ENCODE measurements around the gene AKT3. TPM values are rescaled to one million over a fixed set of nuclear protein-coding genes. Genes with fewer than 3 reads are reported as not detected.

Gene AKT3
- total and polyA plus RNA-seq, 4 donors: 7.1 to 53.1 (median 23.8) TPM

- TF ChIP-seq, protein P1, sequence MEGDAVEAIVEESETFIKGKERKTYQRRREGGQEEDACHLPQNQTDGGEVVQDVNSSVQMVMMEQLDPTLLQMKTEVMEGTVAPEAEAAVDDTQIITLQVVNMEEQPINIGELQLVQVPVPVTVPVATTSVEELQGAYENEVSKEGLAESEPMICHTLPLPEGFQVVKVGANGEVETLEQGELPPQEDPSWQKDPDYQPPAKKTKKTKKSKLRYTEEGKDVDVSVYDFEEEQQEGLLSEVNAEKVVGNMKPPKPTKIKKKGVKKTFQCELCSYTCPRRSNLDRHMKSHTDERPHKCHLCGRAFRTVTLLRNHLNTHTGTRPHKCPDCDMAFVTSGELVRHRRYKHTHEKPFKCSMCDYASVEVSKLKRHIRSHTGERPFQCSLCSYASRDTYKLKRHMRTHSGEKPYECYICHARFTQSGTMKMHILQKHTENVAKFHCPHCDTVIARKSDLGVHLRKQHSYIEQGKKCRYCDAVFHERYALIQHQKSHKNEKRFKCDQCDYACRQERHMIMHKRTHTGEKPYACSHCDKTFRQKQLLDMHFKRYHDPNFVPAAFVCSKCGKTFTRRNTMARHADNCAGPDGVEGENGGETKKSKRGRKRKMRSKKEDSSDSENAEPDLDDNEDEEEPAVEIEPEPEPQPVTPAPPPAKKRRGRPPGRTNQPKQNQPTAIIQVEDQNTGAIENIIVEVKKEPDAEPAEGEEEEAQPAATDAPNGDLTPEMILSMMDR (IDR thresholded peaks at IDR 0.05; ENCODE audit: control extremely low read depth, extremely low read depth): no peak
- H3K9ac ChIP-seq (ENCODE audit: insufficient read depth in 1 of 2, low read length in 2 of 2): no peak overlapping the region
- H3K4me1 ChIP-seq (ENCODE audit: control insufficient read depth in 5 of 5, insufficient read depth in 5 of 5, low read length in 5 of 5): peaks cover 0 to 9% (median 0%) of the 10 kb centered on the region in 5 donors
- WGBS, 2 donors: 93 to 96% methylated on average over 2 of the region's 2 CpGs
- H3K4me3 ChIP-seq: no peak overlapping the region
- H3K27me3 ChIP-seq (ENCODE audit: control insufficient read depth in 3 of 3, insufficient read depth in 3 of 3, low read length in 2 of 3): no peaks in the 10 kb centered on the region
- H3K9me3 ChIP-seq (ENCODE audit: control insufficient read depth in 4 of 4, insufficient read depth in 3 of 4, low read length in 3 of 4): no peaks in the 10 kb centered on the region
- no peak for ATAC-seq (ENCODE audit: insufficient read depth, low FRiP score)
- no peaks in the 10 kb centered on the region for H3K36me3 ChIP-seq (ENCODE audit: control insufficient read depth in 4 of 4, insufficient read depth in 4 of 4, low read length in 4 of 4)
- H3K27ac ChIP-seq (ENCODE audit: low read depth in 1 of 2, low read length in 1 of 2): no peak overlapping the region
- no peak for DNase-seq
Observed at GRCh38 chr1:243798726-243799125, 51.3 kb downstream of the AKT3 start.

GRCh38 chr1:243796016-243796415, 54.0 kb downstream of the AKT3 start:
- H3K9ac ChIP-seq (ENCODE audit: insufficient read depth in 1 of 2, low read length in 2 of 2): no peak overlapping the region
- H3K4me3 ChIP-seq: no peak overlapping the region
- TF ChIP-seq, protein P1 (IDR thresholded peaks at IDR 0.05; ENCODE audit: control extremely low read depth, extremely low read depth): no peak
- no peaks in the 10 kb centered on the region for H3K9me3 ChIP-seq (ENCODE audit: control insufficient read depth in 4 of 4, insufficient read depth in 3 of 4, low read length in 3 of 4)
- WGBS, 2 donors: 93 to 95% methylated on average over 2 of the region's 2 CpGs
- no peaks in the 10 kb centered on the region for H3K27me3 ChIP-seq (ENCODE audit: control insufficient read depth in 3 of 3, insufficient read depth in 3 of 3, low read length in 2 of 3)
- peaks cover 0 to 18% (median 4%) of the 10 kb centered on the region in 5 donors for H3K4me1 ChIP-seq (ENCODE audit: control insufficient read depth in 5 of 5, insufficient read depth in 5 of 5, low read length in 5 of 5)
- DNase-seq (no peak), ATAC-seq (ENCODE audit: insufficient read depth, low FRiP score) (no peak)
- H3K27ac ChIP-seq (ENCODE audit: low read depth in 1 of 2, low read length in 1 of 2): no peak overlapping the region
- H3K36me3 ChIP-seq (ENCODE audit: control insufficient read depth in 4 of 4, insufficient read depth in 4 of 4, low read length in 4 of 4): no peaks in the 10 kb centered on the region

DNA sequence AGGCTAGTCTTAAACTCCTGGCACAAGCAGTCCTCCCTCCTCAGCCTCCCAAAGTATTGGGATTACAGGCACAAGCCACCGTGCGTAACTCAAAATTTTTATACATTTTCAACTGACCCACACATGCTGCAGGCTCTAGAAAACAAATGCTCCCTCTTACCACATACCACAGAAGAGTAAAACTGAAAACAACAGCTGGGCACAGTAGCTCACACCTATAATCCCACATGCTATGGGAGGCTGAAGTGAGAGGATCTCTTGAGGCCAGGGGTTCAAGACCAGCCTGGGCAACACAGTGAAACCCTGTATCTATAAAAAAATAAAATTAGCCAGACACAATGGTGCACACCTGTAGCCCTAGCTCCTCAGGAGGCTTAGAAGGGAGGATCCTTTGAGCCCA, 56.7 kb downstream of the AKT3 start:
- Histone ChIP-seq H3K27me3 (ENCODE audit: control insufficient read depth in 3 of 3, insufficient read depth in 3 of 3, low read length in 2 of 3) (no peaks in the 10 kb centered on the region), H3K4me1 (ENCODE audit: control insufficient read depth in 5 of 5, insufficient read depth in 5 of 5, low read length in 5 of 5) (peaks cover 0 to 26% (median 4%) of the 10 kb centered on the region in 5 donors), H3K9me3 (ENCODE audit: control insufficient read depth in 4 of 4, insufficient read depth in 3 of 4, low read length in 3 of 4) (no peaks in the 10 kb centered on the region), H3K36me3 (ENCODE audit: control insufficient read depth in 4 of 4, insufficient read depth in 4 of 4, low read length in 4 of 4) (no peaks in the 10 kb centered on the region), H3K9ac (ENCODE audit: insufficient read depth in 1 of 2, low read length in 2 of 2) (no peak overlapping the region), H3K27ac (ENCODE audit: low read depth in 1 of 2, low read length in 1 of 2) (peak overlapping the region in 1 of 2 donors; percentile 47), H3K4me3 (no peak overlapping the region)
- TF ChIP-seq, protein P1 (IDR thresholded peaks at IDR 0.05; ENCODE audit: control extremely low read depth, extremely low read depth): no peak
- peak in 1 of 3 donors; percentile 13 for DNase-seq
- WGBS, 2 donors: 92 to 93% methylated on average over 2 of the region's 2 CpGs
- ATAC-seq (ENCODE audit: insufficient read depth, low FRiP score): no peak

- no peak overlapping the region for H3K4me3 ChIP-seq
- H3K27ac ChIP-seq (ENCODE audit: low read depth in 1 of 2, low read length in 1 of 2): no peak overlapping the region
- H3K9me3 ChIP-seq (ENCODE audit: control insufficient read depth in 4 of 4, insufficient read depth in 3 of 4, low read length in 3 of 4): no peaks in the 10 kb centered on the region
- DNase-seq (no peak), ATAC-seq (ENCODE audit: insufficient read depth, low FRiP score) (no peak)
- no peak overlapping the region for H3K9ac ChIP-seq (ENCODE audit: insufficient read depth in 1 of 2, low read length in 2 of 2)
- H3K27me3 ChIP-seq (ENCODE audit: control insufficient read depth in 3 of 3, insufficient read depth in 3 of 3, low read length in 2 of 3): no peaks in the 10 kb centered on the region
- no peaks in the 10 kb centered on the region for H3K36me3 ChIP-seq (ENCODE audit: control insufficient read depth in 4 of 4, insufficient read depth in 4 of 4, low read length in 4 of 4)
- WGBS, 2 donors: 52 to 74% methylated on average over 3 of the region's 3 CpGs
- peaks cover 0 to 26% (median 4%) of the 10 kb centered on the region in 5 donors for H3K4me1 ChIP-seq (ENCODE audit: control insufficient read depth in 5 of 5, insufficient read depth in 5 of 5, low read length in 5 of 5)
- TF ChIP-seq, protein P1 (IDR thresholded peaks at IDR 0.05; ENCODE audit: control extremely low read depth, extremely low read depth): no peak
Observed at GRCh38 chr1:243792891-243793290, 57.2 kb downstream of the AKT3 start.
